IMR-90 (cell line): ENCODE data around the gene JADE2. TPM values are rescaled to one million over a fixed set of nuclear protein-coding genes. Genes with fewer than 3 reads are reported as not detected.

ENCODE experiments used
- ATAC-seq: fragments of 200-7000 bp; cut with Tn5 transposase; 2 replicates; pipeline ENCODE4 v1.9.1; 2020; ENCODE audit warnings: low read depth, mild to moderate bottlenecking, moderate library complexity
- BruUV-seq: library from RNA; stranded (reverse); fragments of 400-500 nt; replicated peaks from 2 replicates; lab custom pipeline; 2021; lab: Mats Ljungman, UMichigan
- CTCF ChIA-PET: fragments of 300-600 bp; formaldehyde crosslinking; extraction: SDS; loops from one replicate; lab custom pipeline; 2021; ENCODE audit warnings: antibody characterized with exemption; lab: Yijun Ruan, JAX
- POLR2A ChIA-PET: fragments of 300-600 bp; sonication (Branson Sonifier 250); formaldehyde crosslinking; loops from one replicate; lab custom pipeline; 2022; ENCODE audit warnings: antibody characterized with exemption; ENCODE audit not compliant: unreplicated experiment; lab: Charles Lee
- DNase-seq: peaks from one replicate; pipeline ENCODE4 v3.0.0; 2013
- H2AFZ ChIP-seq: replicated peaks from 2 replicates; pipeline ENCODE3; 2013; ENCODE audit warnings: low read length, mild to moderate bottlenecking; ENCODE audit not compliant: poor library complexity
- H2AK5ac ChIP-seq: 2 replicates; pipeline ENCODE4 v1.6.1; 2013; ENCODE audit warnings: low read depth, low read length, inconsistent platforms
- H2AK9ac ChIP-seq: replicated peaks from 2 replicates; pipeline ENCODE3; 2013; ENCODE audit warnings: mild to moderate bottlenecking, low read depth, low read length, moderate library complexity; ENCODE audit not compliant: poor library complexity
- H2BK120ac ChIP-seq: 2 replicates; pipeline ENCODE4 v1.6.1; 2013; ENCODE audit warnings: low read depth, low read length, inconsistent platforms
- H2BK15ac ChIP-seq: 3 replicates; pipeline ENCODE4 v1.6.1; 2013; ENCODE audit warnings: low read depth, low read length, inconsistent platforms
- H2BK20ac ChIP-seq: 2 replicates; pipeline ENCODE4 v1.6.1; 2013; ENCODE audit warnings: low read depth, mild to moderate bottlenecking, inconsistent platforms, low read length, moderate library complexity
- H2BK5ac ChIP-seq: 2 replicates; pipeline ENCODE4 v1.6.1; 2013; ENCODE audit warnings: mild to moderate bottlenecking, low read depth, low read length, inconsistent platforms; ENCODE audit not compliant: poor library complexity, severe bottlenecking
- H3K14ac ChIP-seq: replicated peaks from 2 replicates; pipeline ENCODE4 v1.6.1; 2013; ENCODE audit warnings: low read depth, low read length, inconsistent platforms
- H3K18ac ChIP-seq: 2 replicates; pipeline ENCODE4 v1.6.1; 2013; ENCODE audit warnings: low read depth, low read length, control low read depth
- H3K23ac ChIP-seq: 2 replicates; pipeline ENCODE4 v1.6.1; 2013; ENCODE audit warnings: low read depth, low read length, inconsistent platforms
- H3K27ac ChIP-seq: 2 replicates; pipeline ENCODE4 v1.5.1; 2013; ENCODE audit warnings: mild to moderate bottlenecking, control low read depth, low read length; ENCODE audit not compliant: insufficient read depth
- H3K27me3 ChIP-seq: 2 replicates; pipeline ENCODE4 v1.6.1; 2013; ENCODE audit warnings: low read length; ENCODE audit not compliant: control insufficient read depth, insufficient read depth
- H3K36me3 ChIP-seq: 2 replicates; pipeline ENCODE4 v1.6.1; 2013; ENCODE audit warnings: low read length, mixed read lengths; ENCODE audit not compliant: control insufficient read depth, insufficient read depth
- H3K4ac ChIP-seq: 2 replicates; pipeline ENCODE4 v1.6.1; 2013; ENCODE audit warnings: low read depth, low read length, inconsistent platforms
- H3K4me1 ChIP-seq: 2 replicates; pipeline ENCODE4 v1.6.1; 2013; ENCODE audit warnings: low read length, mixed read lengths; ENCODE audit not compliant: control insufficient read depth, insufficient read depth
- H3K4me2 ChIP-seq: 2 replicates; pipeline ENCODE4 v1.6.1; 2013; ENCODE audit warnings: low read depth, mild to moderate bottlenecking, control low read depth, low read length, moderate library complexity
- H3K4me3 ChIP-seq: 2 replicates; pipeline ENCODE4 v1.5.1; 2013; ENCODE audit warnings: low read depth, mild to moderate bottlenecking, control low read depth, low read length, moderate library complexity; ENCODE audit not compliant: insufficient read depth
- H3K56ac ChIP-seq: 2 replicates; pipeline ENCODE4 v1.6.1; 2013; ENCODE audit warnings: low read length, inconsistent platforms; ENCODE audit not compliant: insufficient read depth; ENCODE audit errors: extremely low read depth
- H3K79me1 ChIP-seq, 2 experiments: 2 replicates each; pipeline ENCODE4 v1.6.1; 2013; ENCODE audit warnings: low read length in 2 of 2, inconsistent platforms in 1 of 2, low read depth in 1 of 2
- H3K9ac ChIP-seq: 2 replicates; pipeline ENCODE4 v1.6.1; 2013; ENCODE audit warnings: low read depth, low read length, control low read depth
- H3K9me1 ChIP-seq: 2 replicates; pipeline ENCODE4 v1.6.1; 2013; ENCODE audit warnings: low read length, inconsistent platforms; ENCODE audit not compliant: insufficient read depth
- H3K9me3 ChIP-seq: 2 replicates; pipeline ENCODE4 v1.6.1; 2013; ENCODE audit warnings: low read length; ENCODE audit not compliant: control insufficient read depth, insufficient read depth
- H4K20me1 ChIP-seq: 2 replicates; pipeline ENCODE4 v1.6.1; 2013; ENCODE audit warnings: low read length, inconsistent platforms; ENCODE audit not compliant: insufficient read depth
- H4K5ac ChIP-seq: 2 replicates; pipeline ENCODE4 v1.6.1; 2013; ENCODE audit warnings: mild to moderate bottlenecking, low read depth, low read length, control low read depth
- H4K8ac ChIP-seq, 2 experiments: 2 replicates each; pipeline ENCODE4 v1.6.1; 2013; ENCODE audit warnings: low read depth in 2 of 2, low read length in 2 of 2, control low read depth in 1 of 2, inconsistent platforms in 1 of 2
- H4K91ac ChIP-seq: 2 replicates; pipeline ENCODE4 v1.6.1; 2013; ENCODE audit warnings: low read depth, low read length, inconsistent platforms; ENCODE audit not compliant: insufficient read depth
- CEBPB ChIP-seq: IDR thresholded peaks from 2 replicates; pipeline ENCODE4 v1.6.1; 2012; ENCODE audit warnings: low read depth, low read length, improper control_type of control experiment
- CTCF ChIP-seq: conservative IDR thresholded peaks from 2 replicates; pipeline ENCODE4 v1.5.1; 2012; ENCODE audit warnings: mild to moderate bottlenecking, low read depth, low read length, improper control_type of control experiment
- ELK1 ChIP-seq: fragments of 150-350 bp; IDR thresholded peaks from 2 replicates; pipeline ENCODE4 v1.6.1; 2016; ENCODE audit warnings: low read depth, mild to moderate bottlenecking, low read length, moderate library complexity, borderline replicate concordance
- FOS ChIP-seq: fragments of 150-350 bp; IDR thresholded peaks from 2 replicates; pipeline ENCODE4 v1.6.1; 2016; ENCODE audit warnings: low read depth, low read length
- MAZ ChIP-seq: IDR thresholded peaks from 2 replicates; pipeline ENCODE4 v1.6.1; 2012; ENCODE audit warnings: low read depth, mild to moderate bottlenecking, low read length, improper control_type of control experiment, moderate library complexity, borderline replicate concordance
- MXI1 ChIP-seq: IDR thresholded peaks from 2 replicates; pipeline ENCODE4 v1.6.1; 2012; ENCODE audit warnings: low read depth, mild to moderate bottlenecking, low read length, moderate library complexity, borderline replicate concordance
- RCOR1 ChIP-seq: IDR thresholded peaks from 2 replicates; pipeline ENCODE4 v1.6.1; 2012; ENCODE audit warnings: mild to moderate bottlenecking, low read length, improper control_type of control experiment; ENCODE audit not compliant: insufficient replicate concordance
- RFX5 ChIP-seq: IDR thresholded peaks from 2 replicates; pipeline ENCODE4 v1.8.0; 2012; ENCODE audit warnings: low read depth, mild to moderate bottlenecking, low read length, moderate library complexity
- USF2 ChIP-seq: fragments of 150-350 bp; IDR thresholded peaks from 2 replicates; pipeline ENCODE4 v1.6.1; 2017; ENCODE audit warnings: mild to moderate bottlenecking, antibody characterized with exemption, low read length, low read depth
- WGBS, 2 experiments: methylation state at CpG; one replicate each; pipeline versions ENCODE4 v1.1.5 to v1.1.7; 2013; ENCODE audit warnings: missing lambda C conversion rate in 2 of 2; ENCODE audit not compliant: insufficient read length in 1 of 2; ENCODE audit errors: extremely low coverage in 2 of 2; 5-methylcytosine and 5-hydroxymethylcytosine counted together
- dilution Hi-C: fragments of 300-500 bp; cut with HindIII; formaldehyde crosslinking; loops from one replicate; pipeline ENCODE4 v1.14.3; 2018; ENCODE audit warnings: low sequenced_read_pairs; ENCODE audit not compliant: unreplicated experiment
- in situ Hi-C: fragments of 300-500 bp; cut with MboI; formaldehyde crosslinking; loops from 3 replicates; pipeline ENCODE4 v1.14.3; 2019; ENCODE audit warnings: low sequenced_read_pairs, inconsistent platforms, mixed read lengths
- intact Hi-C: fragments of 100-400 bp; cut with micrococcal nuclease; formaldehyde crosslinking; loops from 2 replicates; pipeline ENCODE4 v1.10.0; 2022
- polyA plus RNA-seq, 3 experiments: library from polyadenylated mRNA; depleted of rRNA; stranded (reverse); fragments of >200 nt; gene quantifications; 2 replicates each; pipeline ENCODE4 v1.2.3, GENCODE V29; 2012; ENCODE audit warnings: low replicate concordance in 1 of 3
- total RNA-seq: library from RNA; depleted of rRNA; stranded (reverse); fragments of >200 nt; gene quantifications from 2 replicates; pipeline ENCODE4 v1.2.3, GENCODE V29; 2012

The JADE2 gene
- total and polyA plus RNA-seq, 2 of the 4 experiments (the other 2 are of a cell fraction) = 13.3 to 14.9 TPM

- dilution Hi-C loops = no loop called here
- no peak overlapping the region; the same call in 2 of the 3 replicates for H2BK15ac ChIP-seq
- no peak overlapping the region for H3K4me3 ChIP-seq
- ChIA-PET CTCF (no interaction called here), POLR2A (no interaction called here)
- ATAC-seq (no peak), DNase-seq (no peak)
- WGBS, 2 experiments = 100% methylated on average over 4 of the region's 6 CpGs; no CpG with 5 or more reads in 1 of the 2 experiments
- peak overlapping the region; percentile 4 for H2BK5ac ChIP-seq
- H4K8ac ChIP-seq = no peak overlapping the region
- no peak overlapping the region for H4K5ac ChIP-seq
- no peak overlapping the region for H3K27ac ChIP-seq
- no peak overlapping the region for H3K4ac ChIP-seq
- TF ChIP-seq RCOR1 (no peak), CTCF (no peak), RFX5 (no peak), CEBPB (no peak), USF2 (no peak), FOS (no peak), MAZ (no peak), ELK1 (no peak), MXI1 (no peak)
- H2AK9ac ChIP-seq = peak overlapping the region; percentile 66
- H3K79me1 ChIP-seq = peaks cover 3 to 49% of the 10 kb centered on the region in 2 experiments; a peak in 2 of 4 replicates
- H3K9ac ChIP-seq = no peak overlapping the region
- peak overlapping the region; percentile 20; the same call in 1 of the 2 replicates for H2AK5ac ChIP-seq
- no peak overlapping the region for H3K18ac ChIP-seq
- intact Hi-C loops = no loop called here
- no peak overlapping the region for H3K23ac ChIP-seq
- H3K9me1 ChIP-seq = peaks cover 21% of the 10 kb centered on the region
- no peak overlapping the region for H3K4me2 ChIP-seq
- in situ Hi-C loops = no loop called here
- no peak overlapping the region for H2AFZ ChIP-seq
- no TSS peak for BruUV-seq
- no peak overlapping the region for H3K56ac ChIP-seq
- H2BK120ac ChIP-seq = no peak overlapping the region; the same call in 1 of the 2 replicates
- no peak overlapping the region for H3K14ac ChIP-seq
- H3K27me3 ChIP-seq = no peaks in the 10 kb centered on the region
- H3K36me3 ChIP-seq = peaks cover 72% of the 10 kb centered on the region
- no peak overlapping the region for H2BK20ac ChIP-seq
- peak overlapping the region; percentile 21; the same call in 1 of the 2 replicates for H4K91ac ChIP-seq
- peaks cover 16% of the 10 kb centered on the region for H3K4me1 ChIP-seq
- H3K9me3 ChIP-seq = no peaks in the 10 kb centered on the region
- peaks cover 6% of the 10 kb centered on the region for H4K20me1 ChIP-seq
These were observed 44.4 kb downstream of the JADE2 start for GRCh38 chr5:134569758-134570364.
